ENCODE data around the gene ZC3HAV1. TPM values are rescaled to one million over a fixed set of nuclear protein-coding genes. Genes with fewer than 3 reads are reported as not detected.

ZC3HAV1 gene
- total and polyA plus RNA-seq, 9 of the 15 experiments (the other 6 are each of a cell fraction or from before 2014, with no cell fraction given) = 11.9 to 40.5 (median 23.9) TPM

DNA sequence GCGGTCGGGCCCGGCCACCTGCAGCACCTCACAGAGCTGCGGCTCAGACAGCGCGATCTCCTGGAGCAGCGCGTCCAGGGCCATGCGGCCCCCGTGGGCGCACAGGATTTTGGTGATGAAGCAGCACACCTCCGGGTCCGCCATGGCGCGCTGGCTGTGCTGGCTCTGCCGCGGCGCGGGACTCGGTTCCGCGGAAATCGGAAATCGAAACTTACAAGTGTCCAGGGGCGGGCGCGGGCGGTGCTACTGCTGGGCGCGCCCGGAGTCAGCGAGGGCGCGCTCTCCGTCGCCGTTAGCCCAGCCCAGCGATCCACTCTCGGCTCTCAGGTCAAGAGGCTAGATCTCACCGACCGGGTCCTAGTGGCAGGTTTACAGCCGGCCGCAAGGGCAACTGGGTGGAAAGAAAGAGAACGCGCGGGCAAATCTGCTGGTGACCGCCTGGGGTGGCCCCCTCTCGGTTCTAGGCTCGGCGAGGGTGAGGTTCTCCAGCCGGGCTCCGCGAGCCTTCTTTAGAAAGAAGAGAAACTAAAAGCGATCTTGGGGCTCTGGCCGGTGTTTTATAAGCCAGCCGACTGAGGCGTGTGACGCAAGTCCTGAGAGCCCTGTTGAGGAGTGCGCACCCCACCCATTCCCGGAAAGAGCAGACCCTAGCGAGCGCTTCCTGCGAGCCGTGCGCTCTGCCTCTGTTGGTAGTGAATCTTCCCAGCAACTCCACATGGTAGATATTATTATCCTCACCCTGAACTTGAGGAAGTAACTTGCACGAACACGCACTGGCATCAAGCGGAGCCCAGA is at the start of gene ZC3HAV1 (continued):
- TF ChIP-seq, protein P1, sequence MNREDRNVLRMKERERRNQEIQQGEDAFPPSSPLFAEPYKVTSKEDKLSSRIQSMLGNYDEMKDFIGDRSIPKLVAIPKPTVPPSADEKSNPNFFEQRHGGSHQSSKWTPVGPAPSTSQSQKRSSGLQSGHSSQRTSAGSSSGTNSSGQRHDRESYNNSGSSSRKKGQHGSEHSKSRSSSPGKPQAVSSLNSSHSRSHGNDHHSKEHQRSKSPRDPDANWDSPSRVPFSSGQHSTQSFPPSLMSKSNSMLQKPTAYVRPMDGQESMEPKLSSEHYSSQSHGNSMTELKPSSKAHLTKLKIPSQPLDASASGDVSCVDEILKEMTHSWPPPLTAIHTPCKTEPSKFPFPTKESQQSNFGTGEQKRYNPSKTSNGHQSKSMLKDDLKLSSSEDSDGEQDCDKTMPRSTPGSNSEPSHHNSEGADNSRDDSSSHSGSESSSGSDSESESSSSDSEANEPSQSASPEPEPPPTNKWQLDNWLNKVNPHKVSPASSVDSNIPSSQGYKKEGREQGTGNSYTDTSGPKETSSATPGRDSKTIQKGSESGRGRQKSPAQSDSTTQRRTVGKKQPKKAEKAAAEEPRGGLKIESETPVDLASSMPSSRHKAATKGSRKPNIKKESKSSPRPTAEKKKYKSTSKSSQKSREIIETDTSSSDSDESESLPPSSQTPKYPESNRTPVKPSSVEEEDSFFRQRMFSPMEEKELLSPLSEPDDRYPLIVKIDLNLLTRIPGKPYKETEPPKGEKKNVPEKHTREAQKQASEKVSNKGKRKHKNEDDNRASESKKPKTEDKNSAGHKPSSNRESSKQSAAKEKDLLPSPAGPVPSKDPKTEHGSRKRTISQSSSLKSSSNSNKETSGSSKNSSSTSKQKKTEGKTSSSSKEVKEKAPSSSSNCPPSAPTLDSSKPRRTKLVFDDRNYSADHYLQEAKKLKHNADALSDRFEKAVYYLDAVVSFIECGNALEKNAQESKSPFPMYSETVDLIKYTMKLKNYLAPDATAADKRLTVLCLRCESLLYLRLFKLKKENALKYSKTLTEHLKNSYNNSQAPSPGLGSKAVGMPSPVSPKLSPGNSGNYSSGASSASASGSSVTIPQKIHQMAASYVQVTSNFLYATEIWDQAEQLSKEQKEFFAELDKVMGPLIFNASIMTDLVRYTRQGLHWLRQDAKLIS (CRISPR knock-in tag; IDR thresholded peaks at IDR 0.05) = peak; percentile 95
- TF ChIP-seq, protein P2, sequence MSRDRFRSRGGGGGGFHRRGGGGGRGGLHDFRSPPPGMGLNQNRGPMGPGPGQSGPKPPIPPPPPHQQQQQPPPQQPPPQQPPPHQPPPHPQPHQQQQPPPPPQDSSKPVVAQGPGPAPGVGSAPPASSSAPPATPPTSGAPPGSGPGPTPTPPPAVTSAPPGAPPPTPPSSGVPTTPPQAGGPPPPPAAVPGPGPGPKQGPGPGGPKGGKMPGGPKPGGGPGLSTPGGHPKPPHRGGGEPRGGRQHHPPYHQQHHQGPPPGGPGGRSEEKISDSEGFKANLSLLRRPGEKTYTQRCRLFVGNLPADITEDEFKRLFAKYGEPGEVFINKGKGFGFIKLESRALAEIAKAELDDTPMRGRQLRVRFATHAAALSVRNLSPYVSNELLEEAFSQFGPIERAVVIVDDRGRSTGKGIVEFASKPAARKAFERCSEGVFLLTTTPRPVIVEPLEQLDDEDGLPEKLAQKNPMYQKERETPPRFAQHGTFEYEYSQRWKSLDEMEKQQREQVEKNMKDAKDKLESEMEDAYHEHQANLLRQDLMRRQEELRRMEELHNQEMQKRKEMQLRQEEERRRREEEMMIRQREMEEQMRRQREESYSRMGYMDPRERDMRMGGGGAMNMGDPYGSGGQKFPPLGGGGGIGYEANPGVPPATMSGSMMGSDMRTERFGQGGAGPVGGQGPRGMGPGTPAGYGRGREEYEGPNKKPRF (IDR thresholded peaks at IDR 0.05; ENCODE audit: low read depth, low read length) = no peak
- TF ChIP-seq ZNF76 (CRISPR knock-in tag; IDR thresholded peaks at IDR 0.05; ENCODE audit: borderline replicate concordance) (peak; percentile 83; the same call in 1 of the 2 replicates), ZBTB17 (CRISPR knock-in tag; IDR thresholded peaks at IDR 0.05) (peak; percentile 86; the same call in 1 of the 2 replicates), ZNF583 (CRISPR knock-in tag; IDR thresholded peaks at IDR 0.05) (peak; percentile 61; the same call in 1 of the 2 replicates), ZNF134 (CRISPR knock-in tag; conservative IDR thresholded peaks at IDR 0.05) (peak; percentile 56; the same call in 1 of the 2 replicates), ELF1 (tag; IDR thresholded peaks at IDR 0.05) (peak; percentile 89), HNRNPUL1 (IDR thresholded peaks at IDR 0.05; ENCODE audit: low read length) (no peak), ZNF175 (CRISPR knock-in tag; IDR thresholded peaks at IDR 0.05; ENCODE audit: low read depth) (peak; percentile 61; the same call in 1 of the 2 replicates), BDP1 (IDR thresholded peaks at IDR 0.05; ENCODE audit: insufficient read depth, insufficient read length) (no peak), SNIP1 (IDR thresholded peaks at IDR 0.05; ENCODE audit: low read depth) (peak; percentile 81; the same call in 1 of the 2 replicates), HDAC3 (IDR thresholded peaks at IDR 0.05; ENCODE audit: borderline replicate concordance, partially characterized antibody) (no peak), ZNF778 (CRISPR knock-in tag; IDR thresholded peaks at IDR 0.05) (no peak), CAMTA2 (CRISPR knock-in tag; conservative IDR thresholded peaks at IDR 0.05) (peak; percentile 62), ZNF408 (CRISPR knock-in tag; IDR thresholded peaks at IDR 0.05; ENCODE audit: low read depth) (no peak), DACH1 (IDR thresholded peaks at IDR 0.05; ENCODE audit: partially characterized antibody) (no peak), GABPA (tag; conservative IDR thresholded peaks at IDR 0.05; ENCODE audit: low read depth) (peak; percentile 77), ZC3H4 (CRISPR knock-in tag; IDR thresholded peaks at IDR 0.05; ENCODE audit: borderline replicate concordance) (0 out of 2 replicates have a peak, but pooled peaks have one; percentile 40), ZZZ3 (IDR thresholded peaks at IDR 0.05) (no peak)
- TF ChIP-seq, protein P3, sequence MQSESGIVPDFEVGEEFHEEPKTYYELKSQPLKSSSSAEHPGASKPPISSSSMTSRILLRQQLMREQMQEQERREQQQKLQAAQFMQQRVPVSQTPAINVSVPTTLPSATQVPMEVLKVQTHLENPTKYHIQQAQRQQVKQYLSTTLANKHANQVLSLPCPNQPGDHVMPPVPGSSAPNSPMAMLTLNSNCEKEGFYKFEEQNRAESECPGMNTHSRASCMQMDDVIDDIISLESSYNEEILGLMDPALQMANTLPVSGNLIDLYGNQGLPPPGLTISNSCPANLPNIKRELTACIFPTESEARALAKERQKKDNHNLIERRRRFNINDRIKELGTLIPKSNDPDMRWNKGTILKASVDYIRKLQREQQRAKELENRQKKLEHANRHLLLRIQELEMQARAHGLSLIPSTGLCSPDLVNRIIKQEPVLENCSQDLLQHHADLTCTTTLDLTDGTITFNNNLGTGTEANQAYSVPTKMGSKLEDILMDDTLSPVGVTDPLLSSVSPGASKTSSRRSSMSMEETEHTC (IDR thresholded peaks at IDR 0.05) = no peak

Data from K562 (cell line).